ENCODE measurements around the gene PIK3R2. TPM values are rescaled to one million over a fixed set of nuclear protein-coding genes. Genes with fewer than 3 reads are reported as not detected.
A peak's percentile ranks its signal among the peaks of the same experiment; 100 is the strongest.

PIK3R2 gene
- total RNA-seq, 4 donors from 2014 or later = 30.5 to 135 (median 31.2) TPM

GRCh38 chr19:18203863-18204393, 51.0 kb downstream of the PIK3R2 start, which contains the start of gene RAB3A:
Gene RAB3A (minus strand): TSS chr19:18204042. CDS start chr19:18202740, 1,302 bp downstream.
- no peaks in the 10 kb centered on the region for H3K9me3 ChIP-seq
- WGBS, 2 donors (ENCODE audit: low coverage in 1 of 2) = 0% methylated on average over 50 of the region's 50 CpGs; no CpG with 5 or more reads in 1 of the 2 donors
- H3K4me1 ChIP-seq = peaks cover 0 to 27% (median 23%) of the 10 kb centered on the region in 4 donors
- H3K36me3 ChIP-seq = no peaks in the 10 kb centered on the region
- TF ChIP-seq, protein P1, sequence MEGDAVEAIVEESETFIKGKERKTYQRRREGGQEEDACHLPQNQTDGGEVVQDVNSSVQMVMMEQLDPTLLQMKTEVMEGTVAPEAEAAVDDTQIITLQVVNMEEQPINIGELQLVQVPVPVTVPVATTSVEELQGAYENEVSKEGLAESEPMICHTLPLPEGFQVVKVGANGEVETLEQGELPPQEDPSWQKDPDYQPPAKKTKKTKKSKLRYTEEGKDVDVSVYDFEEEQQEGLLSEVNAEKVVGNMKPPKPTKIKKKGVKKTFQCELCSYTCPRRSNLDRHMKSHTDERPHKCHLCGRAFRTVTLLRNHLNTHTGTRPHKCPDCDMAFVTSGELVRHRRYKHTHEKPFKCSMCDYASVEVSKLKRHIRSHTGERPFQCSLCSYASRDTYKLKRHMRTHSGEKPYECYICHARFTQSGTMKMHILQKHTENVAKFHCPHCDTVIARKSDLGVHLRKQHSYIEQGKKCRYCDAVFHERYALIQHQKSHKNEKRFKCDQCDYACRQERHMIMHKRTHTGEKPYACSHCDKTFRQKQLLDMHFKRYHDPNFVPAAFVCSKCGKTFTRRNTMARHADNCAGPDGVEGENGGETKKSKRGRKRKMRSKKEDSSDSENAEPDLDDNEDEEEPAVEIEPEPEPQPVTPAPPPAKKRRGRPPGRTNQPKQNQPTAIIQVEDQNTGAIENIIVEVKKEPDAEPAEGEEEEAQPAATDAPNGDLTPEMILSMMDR (IDR thresholded peaks at IDR 0.05) = peak in 2 of 5 experiments; percentile 12 to 35
- TF ChIP-seq POLR2A (IDR thresholded peaks at IDR 0.05) (peak; percentile 79), POLR2AphosphoS5 (IDR thresholded peaks at IDR 0.05) (peak; percentile 87 to 96 (median 90)), EP300 (IDR thresholded peaks at IDR 0.05; ENCODE audit: low read depth) (peak; percentile 90)
- peak within 1 kb of the TSS; percentile 66 to 83 (median 75) for H3K4me3 ChIP-seq
- in situ Hi-C loops (cut with MboI; ENCODE audit: low pct_ligation_motif_present in 1 of 4, low pct_unique_long_range_greater_than_20kb in 1 of 4, low sequenced_read_pairs in 3 of 4) = loop anchor here in 1 of 4 donors (25.0 kb wide), 1 partner anchor 133 kb away; the partner anchor contains the start of gene PGPEP1
- H3K27ac ChIP-seq = peak within 1 kb of the TSS; percentile 90 to 99 (median 96)
- peaks cover 9% of the 10 kb centered on the region for H3K27me3 ChIP-seq
- intact Hi-C loops (cut with DNase I; ENCODE audit: low total_unique reads) = loop anchor here (10.0 kb wide), 1 partner anchor 211 kb away; the partner anchor contains the start of gene SSBP4
- DNase-seq = peak; percentile 100

GRCh38 chr19:18204394-18205199, 51.6 kb downstream of the PIK3R2 start:
- Histone ChIP-seq H3K4me1 (peaks cover 0 to 27% (median 23%) of the 10 kb centered on the region in 4 donors), H3K27me3 (peaks cover 12% of the 10 kb centered on the region), H3K27ac (peak overlapping the region; percentile 90 to 99 (median 96)), H3K4me3 (peak overlapping the region; percentile 44 to 83 (median 55)), H3K9me3 (no peaks in the 10 kb centered on the region), H3K36me3 (no peaks in the 10 kb centered on the region)
- WGBS, 2 donors (ENCODE audit: low coverage in 1 of 2) = 0 to 1% methylated on average over 6 to 22 of the region's 22 CpGs
- intact Hi-C loops (cut with DNase I; ENCODE audit: low total_unique reads) = loop anchor here (10.0 kb wide), 1 partner anchor 210 kb away; the partner anchor contains the start of gene SSBP4
- in situ Hi-C loops (cut with MboI; ENCODE audit: low pct_ligation_motif_present in 1 of 4, low pct_unique_long_range_greater_than_20kb in 1 of 4, low sequenced_read_pairs in 3 of 4) = loop anchor here in 1 of 4 donors (25.0 kb wide), 1 partner anchor 133 kb away; the partner anchor contains the start of gene PGPEP1
- DNase-seq = peak; percentile 73
- peak in 1 of 3 donors; percentile 2 for TF ChIP-seq POLR2AphosphoS5 (IDR thresholded peaks at IDR 0.05)
- TF ChIP-seq, protein P1 (IDR thresholded peaks at IDR 0.05) = no peak

GRCh38 chr19:18205200-18205892, 52.4 kb downstream of the PIK3R2 start:
- peaks cover 12% of the 10 kb centered on the region for H3K27me3 ChIP-seq
- DNase-seq = peak; percentile 82
- no peak for TF ChIP-seq EP300 (IDR thresholded peaks at IDR 0.05; ENCODE audit: low read depth)
- peak in 2 of 3 donors; percentile 12 to 50 for TF ChIP-seq POLR2AphosphoS5 (IDR thresholded peaks at IDR 0.05)
- TF ChIP-seq, protein P1 (IDR thresholded peaks at IDR 0.05) = no peak
- peak; percentile 19 for TF ChIP-seq POLR2A (IDR thresholded peaks at IDR 0.05)
- in situ Hi-C loops (cut with MboI; ENCODE audit: low pct_ligation_motif_present in 1 of 4, low pct_unique_long_range_greater_than_20kb in 1 of 4, low sequenced_read_pairs in 3 of 4) = loop anchor here in 1 of 4 donors (25.0 kb wide), 1 partner anchor 132 kb away; the partner anchor contains the start of gene PGPEP1
- intact Hi-C loops (cut with DNase I; ENCODE audit: low total_unique reads) = loop anchor here (10.0 kb wide), 1 partner anchor 209 kb away; the partner anchor contains the start of gene SSBP4
- 28 to 55% methylated on average over 18 to 35 of the region's 36 CpGs for WGBS, 2 donors (ENCODE audit: low coverage in 1 of 2)
- peak overlapping the region; percentile 44 to 83 (median 55) for H3K4me3 ChIP-seq
- peaks cover 0 to 27% (median 23%) of the 10 kb centered on the region in 4 donors for H3K4me1 ChIP-seq
- no peaks in the 10 kb centered on the region for H3K9me3 ChIP-seq
- H3K27ac ChIP-seq = peak overlapping the region; percentile 90 to 99 (median 96)
- no peaks in the 10 kb centered on the region for H3K36me3 ChIP-seq

Measured in transverse colon (tissue), 4 donors.